Stimulated activated CD4-positive, alpha-beta T cell treated with anti-CD3 and anti-CD28 coated beads, Interleukin-4, amount 100 ng/mL, for 24 hours (primary cell): ENCODE measurements around the gene CELSR3.

Experiments used
- DNase-seq: peaks from one replicate; pipeline ENCODE4 v3.0.0-alpha.2; 2020

Gene CELSR3

GRCh38 chr3:48662753-48663488 is at the start of gene CELSR3:
Gene CELSR3, minus strand, starts transcription at chr3:48662886. Its CDS starts 252 bp downstream, at chr3:48662634.
- peak; percentile 59 for DNase-seq

DNA sequence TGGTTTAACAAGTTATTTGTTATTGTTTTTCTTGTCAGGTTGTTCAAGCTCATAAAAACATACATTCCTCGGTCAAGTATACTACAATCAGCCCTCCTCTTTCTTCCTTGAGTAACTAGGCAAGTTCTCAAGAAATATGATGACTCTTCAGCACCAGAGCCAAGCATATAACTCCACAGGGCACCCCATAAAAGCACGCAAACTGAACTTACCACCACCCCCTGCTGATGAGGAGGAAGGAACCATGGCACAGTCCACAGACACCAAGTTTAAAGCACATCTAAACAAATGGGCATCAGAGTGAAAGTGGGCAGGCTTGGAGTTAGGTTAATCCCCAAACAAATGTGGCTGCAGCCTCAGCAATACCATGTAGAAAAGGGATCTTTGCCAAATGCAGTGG is 49.0 kb upstream of the CELSR3 start:
- DNase-seq = no peak

GRCh38 chr3:48709051-48709461 is 46.4 kb upstream of the CELSR3 start:
- no peak for DNase-seq

- no peak for DNase-seq
Measured at GRCh38 chr3:48708481-48708889, 45.8 kb upstream of the CELSR3 start.

DNA sequence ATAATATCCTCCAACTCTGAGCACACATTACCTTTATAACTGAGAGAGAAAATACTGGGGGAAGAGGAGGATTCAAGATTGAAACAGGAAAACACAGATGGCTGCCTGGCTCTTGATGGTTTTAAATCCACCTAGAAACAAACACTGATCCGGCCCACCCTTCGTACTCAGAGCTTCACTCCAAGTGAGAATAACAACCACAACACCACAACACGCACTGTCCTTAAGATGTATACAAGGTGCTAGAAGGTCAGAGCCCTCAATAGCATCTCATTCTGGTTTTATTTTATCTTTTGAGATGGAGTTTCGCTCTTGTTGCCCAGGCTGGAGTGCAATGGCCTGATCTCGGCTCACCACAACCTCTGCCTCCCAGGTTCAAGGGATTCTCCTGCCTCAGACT is 44.5 kb upstream of the CELSR3 start:
- DNase-seq = no peak

GRCh38 chr3:48702320-48702920 is 39.7 kb upstream of the CELSR3 start:
- DNase-seq = no peak

DNA sequence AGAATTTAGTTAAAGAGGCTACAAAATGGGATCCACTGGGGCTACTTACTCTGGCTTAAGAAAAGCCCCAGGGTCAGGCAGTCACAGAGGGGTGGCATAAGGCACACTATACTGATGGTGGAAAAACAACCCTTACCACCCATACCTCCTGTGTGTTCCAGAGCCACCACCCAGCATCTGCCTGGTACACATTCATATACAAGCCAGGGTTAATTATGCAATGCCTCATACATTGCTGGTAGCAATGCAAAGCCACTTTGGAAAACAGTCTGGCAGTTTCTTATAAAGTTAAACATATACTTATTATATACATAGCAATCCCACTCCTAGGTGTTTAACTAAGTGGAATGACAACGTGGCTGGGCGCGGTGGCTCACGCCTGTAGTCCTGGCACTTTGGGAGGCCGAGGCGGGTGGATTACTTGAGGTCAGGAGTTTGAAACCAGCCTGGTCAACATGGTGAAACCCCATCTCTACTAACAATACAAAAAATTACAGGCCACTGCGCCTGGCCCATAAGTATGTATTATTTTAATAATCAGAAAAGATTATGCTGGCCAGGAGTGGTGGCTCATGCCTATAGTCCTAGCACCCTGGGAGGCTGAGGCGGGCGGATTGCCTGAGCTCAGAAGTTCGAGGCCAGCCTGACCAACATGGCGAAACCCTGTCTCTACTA is 38.2 kb upstream of the CELSR3 start:
- DNase-seq = no peak

DNA sequence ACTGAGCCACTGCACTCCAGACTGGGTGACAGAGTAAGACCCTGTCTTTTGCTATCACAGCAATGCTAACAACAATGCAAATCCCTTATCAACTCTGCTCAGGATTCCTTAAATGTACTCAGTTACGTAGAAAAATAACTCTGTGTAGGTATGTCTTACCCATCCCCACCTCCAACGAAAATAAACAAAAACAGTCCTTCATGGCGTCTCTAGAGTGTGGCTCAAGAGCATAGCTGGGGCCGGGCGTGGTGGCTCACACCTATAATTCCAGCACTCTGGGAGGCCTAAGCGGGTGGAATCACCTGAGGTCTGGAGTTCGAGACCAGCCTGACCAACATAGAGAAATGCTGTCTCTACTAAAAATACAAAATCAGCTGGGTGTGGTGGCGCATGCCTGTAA is 36.2 kb upstream of the CELSR3 start:
- no peak for DNase-seq

DNA sequence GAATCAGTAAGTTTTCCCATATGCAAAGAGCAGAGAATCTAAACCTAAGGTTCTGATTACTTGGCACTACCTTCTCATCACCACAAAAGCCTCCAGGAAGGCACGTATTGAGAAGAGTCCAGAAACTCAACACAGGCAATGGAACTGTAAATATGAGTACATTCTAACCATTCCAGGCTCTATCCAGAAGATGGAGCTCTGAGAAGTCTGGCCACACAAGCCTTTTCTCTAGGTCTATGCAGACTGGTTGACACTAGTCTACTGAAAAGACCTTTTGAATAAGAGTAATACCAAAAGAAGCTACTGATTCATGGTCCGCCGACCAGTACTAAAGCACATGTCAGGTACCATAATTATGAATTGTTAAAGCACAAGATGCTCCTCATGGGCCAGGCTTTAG is 35.3 kb upstream of the CELSR3 start:
- no peak for DNase-seq

GRCh38 chr3:48696601-48697000 is 33.9 kb upstream of the CELSR3 start:
- DNase-seq = no peak

- no peak for DNase-seq
Measured at GRCh38 chr3:48696156-48696555, 33.5 kb upstream of the CELSR3 start.

DNA sequence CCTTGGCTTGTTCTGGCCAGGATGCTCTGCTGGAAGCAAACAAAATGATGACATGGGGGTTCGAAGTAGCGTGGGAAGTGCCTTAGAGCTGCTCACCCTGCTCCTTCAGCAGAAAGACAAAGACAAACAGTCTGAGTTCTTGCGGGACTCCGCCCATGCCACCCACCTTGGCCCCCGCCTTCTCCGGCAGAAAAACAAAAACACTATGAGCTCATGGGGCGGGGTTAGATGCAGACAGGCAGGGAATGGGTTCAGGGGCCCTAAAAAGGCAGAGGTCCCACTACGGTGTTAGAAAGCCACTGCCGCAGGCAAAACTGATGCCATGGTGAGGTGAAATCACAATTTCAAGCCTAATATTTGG is 32.7 kb upstream of the CELSR3 start:
- DNase-seq = no peak

DNA sequence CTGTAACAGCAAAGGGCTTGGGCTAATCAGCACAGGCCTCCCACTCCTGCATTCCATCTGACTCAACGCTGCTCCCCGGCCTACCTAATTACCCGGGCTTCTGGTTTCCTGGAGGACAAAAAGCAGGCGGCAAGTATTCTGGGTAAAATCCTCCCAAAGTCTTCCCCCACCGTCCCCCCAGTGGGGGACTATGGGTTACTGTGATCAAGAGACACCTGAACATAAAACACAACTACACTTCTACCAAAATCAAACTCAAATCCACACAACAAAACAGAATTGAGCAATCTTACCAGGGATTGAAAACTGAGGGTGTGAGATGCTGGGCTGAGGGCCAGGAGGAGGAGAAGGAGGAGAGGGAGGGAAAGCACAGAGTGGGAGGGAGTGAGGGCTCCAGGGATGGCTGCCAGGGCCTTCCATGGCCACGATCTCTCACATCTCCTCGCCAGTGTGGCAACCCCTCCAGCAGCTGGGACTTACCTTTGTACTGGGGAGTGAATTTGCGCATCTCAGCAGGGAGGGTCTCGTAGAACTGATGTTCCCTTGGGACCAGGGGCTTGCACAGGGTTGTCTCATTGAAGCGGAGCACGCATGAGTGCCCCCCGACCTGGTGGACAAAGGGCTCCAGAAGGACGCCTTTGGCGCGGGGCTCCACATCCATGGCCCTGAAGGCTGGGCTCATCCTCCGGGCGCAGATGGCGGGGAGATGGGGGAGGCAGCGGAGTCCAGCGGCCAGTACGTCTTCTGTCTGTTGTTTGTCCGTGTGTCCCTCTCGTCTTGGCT is 32.1 kb upstream of the CELSR3 start:
- DNase-seq = no peak

- no peak for DNase-seq
Measured at GRCh38 chr3:48693826-48694225, 31.1 kb upstream of the CELSR3 start.

- DNase-seq = no peak
Measured at GRCh38 chr3:48692551-48692950, 29.9 kb upstream of the CELSR3 start.

DNA sequence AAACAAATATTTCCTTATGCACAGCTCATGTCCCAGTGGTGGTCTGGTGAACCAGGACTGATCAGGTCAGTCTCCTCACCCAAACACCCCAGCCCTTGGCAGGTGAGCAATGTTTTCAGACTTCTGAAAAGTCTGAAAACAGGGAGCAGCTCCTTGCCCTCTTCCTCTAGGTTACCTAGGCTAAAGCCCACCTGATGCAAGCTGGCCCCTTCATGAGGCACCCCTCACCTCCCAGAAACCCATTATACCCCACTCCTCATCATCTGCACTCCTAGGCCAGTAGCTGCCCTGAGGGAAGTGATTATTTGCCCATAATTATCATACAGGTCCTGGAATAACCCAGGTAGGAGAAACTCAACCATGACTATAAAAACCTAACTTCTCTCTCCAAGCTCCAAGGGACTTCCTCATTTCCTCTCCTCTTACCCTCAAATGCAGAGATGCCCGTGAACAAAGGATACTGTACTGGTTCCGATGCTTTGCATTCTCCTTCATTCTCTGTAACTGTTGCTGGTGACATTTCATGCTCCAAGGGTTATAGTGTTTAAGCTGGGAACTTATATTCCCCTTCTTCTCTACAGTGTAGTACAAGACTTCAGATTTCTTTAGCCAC is 28.3 kb upstream of the CELSR3 start:
- DNase-seq = no peak

DNA sequence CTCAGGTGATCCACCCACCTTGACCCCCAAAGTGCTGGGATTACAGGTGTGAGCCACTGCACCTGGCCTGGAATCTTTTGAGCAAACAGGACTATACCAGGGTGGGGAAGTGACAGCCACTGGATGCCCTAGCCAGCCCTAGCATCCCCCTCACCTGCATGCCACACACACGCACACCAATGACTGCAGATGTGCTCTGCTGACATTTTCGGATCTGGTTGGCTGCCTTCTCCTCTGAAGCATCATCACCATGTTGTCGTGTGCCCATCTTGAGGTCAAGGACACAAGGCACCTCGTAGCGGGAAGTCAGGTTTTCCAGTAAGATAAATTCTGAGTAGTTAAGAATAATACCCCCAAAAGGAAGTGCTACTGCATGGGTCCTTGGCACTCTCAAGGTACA is 26.7 kb upstream of the CELSR3 start:
- DNase-seq = no peak

DNA sequence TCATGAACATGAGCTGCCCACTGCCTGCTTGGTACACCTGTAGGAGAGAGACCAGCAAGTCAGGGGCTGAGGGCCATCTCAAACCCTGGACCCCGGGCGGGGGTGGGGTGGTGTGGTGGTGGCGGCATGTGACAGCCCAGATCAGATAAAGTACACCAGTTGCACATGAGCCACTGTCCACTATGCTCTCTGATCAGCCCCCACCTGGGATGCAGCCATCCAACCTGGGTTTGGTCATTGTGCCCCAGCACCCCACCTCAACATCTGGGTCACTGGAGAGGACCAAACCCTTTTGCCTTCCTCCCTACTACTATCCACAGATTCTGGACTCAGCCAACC is 26.0 kb upstream of the CELSR3 start:
- DNase-seq = no peak

GRCh38 chr3:48688032-48688736 is 25.5 kb upstream of the CELSR3 start:
- DNase-seq = no peak

DNA sequence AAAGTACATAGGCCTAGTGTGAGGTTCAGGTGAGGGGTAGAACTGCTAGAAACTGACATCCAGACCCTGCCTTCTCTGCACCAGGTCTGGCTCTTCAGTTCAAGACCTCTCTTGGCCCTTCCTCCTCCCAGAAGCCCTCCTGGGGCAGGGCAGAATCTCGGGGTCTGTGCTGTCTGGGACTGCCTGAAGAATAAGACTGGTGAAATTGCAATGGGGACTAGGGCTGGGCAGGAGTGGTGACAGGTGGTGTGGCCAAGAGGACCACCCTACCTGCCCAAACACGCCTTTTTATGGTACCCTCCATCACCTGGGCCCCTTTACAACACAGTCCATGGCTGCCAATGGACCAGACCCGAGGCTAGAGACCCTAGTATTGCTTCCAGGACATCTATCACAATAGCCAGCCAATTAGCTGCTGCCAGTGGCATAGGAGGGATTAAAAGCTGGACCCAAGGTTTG is 24.6 kb upstream of the CELSR3 start:
- no peak for DNase-seq

- DNase-seq = no peak
Measured at GRCh38 chr3:48686538-48687219, 24.0 kb upstream of the CELSR3 start.
